HG03565 (cell line): ENCODE results near the gene SCFD2.

ENCODE experiments used
- ATAC-seq: cut with Tn5 transposase; IDR thresholded peaks from one replicate; pipeline ENCODE4 v1.9.1; 2021; ENCODE audit warnings: mild to moderate bottlenecking, moderate library complexity; ENCODE audit not compliant: unreplicated experiment

Gene SCFD2

GRCh38 chr4:52942936-52943335 is 422.9 kb downstream of the SCFD2 start:
- no peak for ATAC-seq

DNA sequence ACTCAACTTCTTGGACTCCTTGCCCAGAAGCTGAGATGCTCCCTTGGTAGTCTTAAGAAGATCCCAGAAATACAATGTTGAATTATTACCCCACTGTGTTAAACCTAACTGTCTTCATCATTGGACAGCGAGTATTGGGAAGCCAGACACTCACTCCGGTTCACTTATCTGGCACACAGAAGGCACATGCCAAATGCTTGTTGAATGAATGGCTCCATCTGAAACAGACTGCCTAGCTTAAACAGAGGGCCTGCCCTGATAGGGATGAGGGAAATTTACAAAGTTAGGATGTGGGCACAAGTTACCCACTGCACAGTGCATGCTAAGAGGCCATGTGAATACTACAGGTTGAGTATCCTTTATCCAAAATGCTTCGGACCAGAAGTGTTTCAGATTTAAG is 424.4 kb downstream of the SCFD2 start:
- no peak for ATAC-seq

DNA sequence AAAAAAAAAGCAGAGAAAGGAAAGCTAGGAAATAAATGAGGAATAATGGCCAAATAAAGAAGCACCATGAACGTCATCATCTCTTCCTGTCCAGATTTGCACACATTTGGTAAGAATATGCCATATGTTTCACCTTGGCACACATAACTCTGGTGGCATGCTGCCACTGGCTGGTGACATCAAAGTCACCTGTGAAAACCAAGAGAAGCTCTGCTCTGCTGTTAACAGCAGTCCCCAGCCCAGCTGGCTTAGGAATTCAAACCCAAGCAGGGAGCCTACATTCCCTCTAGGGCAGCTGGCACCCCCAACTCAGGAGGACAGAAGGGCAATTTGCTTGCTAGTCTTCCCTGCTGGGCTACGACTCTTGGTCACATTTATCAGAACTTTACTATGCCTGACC is 426.1 kb downstream of the SCFD2 start:
- no peak for ATAC-seq

DNA sequence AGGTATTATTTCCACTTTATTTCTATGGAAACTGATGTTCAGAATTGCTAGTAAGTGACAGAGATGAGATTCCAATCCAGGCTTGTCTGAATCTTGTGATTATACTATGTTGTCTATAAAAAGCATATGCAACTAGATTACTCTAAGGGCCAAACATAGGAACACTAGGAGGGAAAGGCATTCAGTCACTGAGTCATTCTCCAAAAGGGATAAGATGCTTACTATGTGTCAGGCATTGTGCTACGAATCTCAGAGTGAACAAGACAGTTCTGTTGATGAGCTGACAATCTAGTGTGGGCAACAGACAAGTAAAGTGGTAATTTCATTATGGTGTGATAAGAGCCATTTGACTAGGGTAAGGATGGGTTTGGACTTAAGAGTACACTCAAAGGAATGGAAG is 426.5 kb downstream of the SCFD2 start:
- ATAC-seq = no peak

DNA sequence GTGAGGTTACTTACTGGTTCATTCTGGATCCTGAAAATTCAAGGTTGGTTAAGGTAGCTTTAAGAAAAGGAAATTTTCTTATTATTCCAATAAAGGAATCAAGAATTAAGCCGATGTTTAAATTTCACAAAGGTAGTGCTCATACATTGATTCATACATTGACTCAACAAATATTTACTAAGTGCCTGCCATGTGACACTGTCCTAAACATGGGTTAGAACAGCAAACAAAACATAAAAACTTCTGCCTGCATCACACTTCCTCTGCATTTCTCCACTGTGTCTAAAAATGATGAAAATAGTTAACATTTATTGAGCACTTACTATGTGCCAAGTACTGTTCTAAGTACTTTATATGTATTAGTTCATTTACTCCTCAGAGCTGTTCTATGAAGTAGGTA is 428.0 kb downstream of the SCFD2 start:
- ATAC-seq = no peak

GRCh38 chr4:52936729-52937128 is 429.1 kb downstream of the SCFD2 start:
- ATAC-seq = no peak

- ATAC-seq = no peak
Measured at GRCh38 chr4:52935317-52935716, 430.5 kb downstream of the SCFD2 start.

DNA sequence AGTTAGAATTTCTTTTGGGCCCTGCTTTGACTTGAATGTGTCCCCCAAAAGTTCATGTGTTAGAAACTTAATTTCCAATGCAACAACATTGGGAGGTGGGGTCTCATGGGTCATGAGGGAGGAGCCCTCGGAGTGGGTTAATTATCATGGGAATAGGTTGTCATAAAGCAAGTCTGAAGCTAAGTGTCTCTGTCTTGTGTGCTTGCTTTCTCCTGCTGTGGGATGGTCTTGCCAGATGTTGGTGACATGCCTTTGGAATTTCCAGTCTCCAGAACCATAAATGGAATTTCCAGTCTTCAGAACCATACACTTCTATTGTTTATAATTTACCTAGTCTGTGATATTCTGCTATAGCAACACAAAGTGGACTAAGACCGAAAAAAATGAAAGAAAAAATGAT is 432.1 kb downstream of the SCFD2 start:
- ATAC-seq = no peak

- no peak for ATAC-seq
Measured at GRCh38 chr4:52932591-52933470, 433.0 kb downstream of the SCFD2 start.

DNA sequence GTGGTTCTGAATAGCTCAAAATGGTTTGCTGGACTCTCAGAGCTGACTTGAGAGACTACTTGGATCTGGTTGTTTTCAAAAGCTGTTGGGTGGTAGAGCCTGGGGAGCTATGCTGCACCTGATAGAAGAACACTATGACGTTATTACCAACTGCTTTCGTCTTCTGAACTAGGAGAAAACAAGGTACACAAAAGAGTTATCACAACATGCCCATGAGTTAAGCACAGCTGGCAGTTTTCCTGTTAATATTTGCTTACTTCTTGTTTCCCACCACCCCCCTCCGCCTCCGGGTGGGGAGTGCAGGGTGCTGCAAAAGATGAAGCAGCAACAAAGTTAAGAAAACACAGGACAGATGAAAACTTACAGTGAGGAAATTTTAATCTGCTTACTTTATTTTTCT is 434.6 kb downstream of the SCFD2 start:
- ATAC-seq = no peak

GRCh38 chr4:52926196-52926974 is 439.5 kb downstream of the SCFD2 start:
- no peak for ATAC-seq

GRCh38 chr4:52925531-52925968 is 440.3 kb downstream of the SCFD2 start:
- ATAC-seq = no peak

- no peak for ATAC-seq
Measured at GRCh38 chr4:52919461-52919860, 446.4 kb downstream of the SCFD2 start.

DNA sequence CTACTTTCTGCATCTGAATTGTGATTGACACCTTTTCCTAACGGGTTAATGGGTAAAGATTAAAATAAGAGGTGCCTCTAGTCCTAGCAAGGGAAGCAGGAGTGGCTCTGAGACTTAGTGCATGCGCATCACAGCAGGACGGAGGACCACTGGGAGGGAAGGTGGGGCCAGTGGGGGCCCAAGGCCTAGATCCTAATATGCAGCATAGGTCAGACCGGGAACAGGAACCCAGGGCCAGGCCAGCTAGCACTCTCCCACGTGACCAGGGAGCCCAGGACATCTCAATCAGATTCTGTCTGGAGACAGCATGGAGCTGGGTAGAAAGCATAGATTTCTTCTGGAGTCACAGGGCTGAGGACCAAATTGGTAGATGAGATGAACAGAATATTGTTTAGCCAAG is 448.0 kb downstream of the SCFD2 start:
- ATAC-seq = no peak

- no peak for ATAC-seq
Measured at GRCh38 chr4:52915730-52916300, 450.0 kb downstream of the SCFD2 start.

GRCh38 chr4:52915191-52915590 is 450.7 kb downstream of the SCFD2 start:
- ATAC-seq = no peak

DNA sequence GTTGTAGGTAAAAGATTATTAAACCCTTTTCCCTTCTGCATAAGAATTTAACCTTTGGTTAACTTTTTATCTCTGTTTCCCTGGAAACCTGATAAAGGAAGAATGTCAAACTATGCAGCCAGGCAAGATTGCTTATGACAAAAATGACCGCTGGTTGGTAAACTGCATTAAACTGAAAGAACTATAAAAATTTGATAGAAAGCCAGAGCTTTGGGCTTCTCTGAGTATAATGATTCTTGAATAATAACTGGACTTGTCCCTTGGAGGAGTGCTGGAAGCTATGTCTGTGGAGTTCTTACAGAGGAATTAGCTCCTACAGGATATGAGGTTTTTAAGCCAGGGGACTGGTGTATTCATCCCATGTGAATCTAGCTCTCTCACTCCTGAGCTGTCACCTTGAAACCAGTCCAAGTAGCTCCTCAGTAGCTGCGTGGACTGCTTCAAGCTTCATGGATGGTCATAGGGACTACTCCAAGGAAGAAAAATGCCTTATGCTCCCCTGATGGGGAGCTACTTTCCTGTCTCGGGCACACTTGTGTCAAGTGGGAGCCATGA is 451.7 kb downstream of the SCFD2 start:
- ATAC-seq = no peak

- ATAC-seq = no peak
Measured at GRCh38 chr4:52912608-52913007, 453.3 kb downstream of the SCFD2 start.

- ATAC-seq = no peak
Measured at GRCh38 chr4:52911684-52912294, 454.1 kb downstream of the SCFD2 start.

DNA sequence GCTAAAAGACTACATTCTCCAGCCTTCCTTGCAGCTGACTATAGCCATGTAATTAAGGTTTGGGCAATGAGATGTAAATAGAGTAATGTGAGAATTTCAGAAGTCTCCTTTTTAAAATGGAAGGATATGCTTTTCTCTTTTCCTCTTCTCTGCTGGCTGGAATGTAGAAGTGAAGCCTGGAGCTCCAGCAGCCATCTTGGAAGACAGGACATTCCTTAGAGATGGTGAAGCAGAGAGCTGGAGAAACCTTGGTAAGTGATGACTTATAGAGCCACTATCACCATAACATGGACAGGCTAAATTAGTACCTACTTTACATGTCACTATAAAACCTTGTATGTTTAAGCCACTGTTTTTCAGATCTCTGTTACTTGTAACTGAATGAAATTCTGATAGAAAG is 455.7 kb downstream of the SCFD2 start:
- no peak for ATAC-seq

- no peak for ATAC-seq
Measured at GRCh38 chr4:52907510-52907909, 458.4 kb downstream of the SCFD2 start.
